Neural cell (in vitro differentiated cells): ENCODE data around the gene DLG2. TPM values are rescaled to one million over a fixed set of nuclear protein-coding genes. Genes with fewer than 3 reads are reported as not detected.

ENCODE experiments used
- H2AFZ ChIP-seq: fragments of 200-600, 300-800 bp; sonication (generic), shearing (Covaris generic); 2 replicates; pipeline ENCODE4 v1.6.0; 2014; ENCODE audit warnings: low read depth, mild to moderate bottlenecking, antibody characterized with exemption, low read length, moderate library complexity
- H3F3A ChIP-seq: fragments of 200-600 bp; shearing (Covaris generic); 2 replicates; pipeline ENCODE4 v1.6.1; 2016; ENCODE audit warnings: mild to moderate bottlenecking, moderate library complexity, mixed read lengths, antibody characterized with exemption, low read length; ENCODE audit not compliant: insufficient read depth, poor library complexity, severe bottlenecking
- H3K27ac ChIP-seq: fragments of 200-600, 300-800 bp; sonication (generic), shearing (Covaris generic); 2 replicates; pipeline ENCODE4 v1.5.1; 2014; ENCODE audit warnings: mild to moderate bottlenecking, low read length, moderate library complexity
- H3K27me3 ChIP-seq: fragments of 300-800, 200-600 bp; sonication (generic), shearing (Covaris generic); 2 replicates; pipeline ENCODE4 v1.6.0; 2014; ENCODE audit warnings: mild to moderate bottlenecking, low read depth, low read length, moderate library complexity; ENCODE audit not compliant: insufficient read depth
- H3K36me3 ChIP-seq: fragments of 300-800, 200-600 bp; sonication (generic), shearing (Covaris generic); 2 replicates; pipeline ENCODE4 v1.5.1; 2014; ENCODE audit warnings: mild to moderate bottlenecking, antibody characterized with exemption, low read length, moderate library complexity; ENCODE audit not compliant: insufficient read depth
- H3K4me2 ChIP-seq: fragments of 300-800, 200-600 bp; sonication (generic), shearing (Covaris generic); 2 replicates; pipeline ENCODE4 v1.6.0; 2014; ENCODE audit warnings: mild to moderate bottlenecking, low read length
- H3K4me3 ChIP-seq: fragments of 300-800, 200-600 bp; sonication (generic), shearing (Covaris generic); 2 replicates; pipeline ENCODE4 v1.5.1; 2014; ENCODE audit warnings: mild to moderate bottlenecking, low read length, moderate library complexity
- H3K79me2 ChIP-seq: fragments of 200-600 bp; shearing (Covaris generic); replicated peaks from 2 replicates; pipeline ENCODE4 v1.6.0; 2014; ENCODE audit warnings: mild to moderate bottlenecking, low read length, moderate library complexity; ENCODE audit not compliant: insufficient read depth
- H3K9ac ChIP-seq: fragments of 300-800, 200-600 bp; sonication (generic), shearing (Covaris generic); 2 replicates; pipeline ENCODE4 v1.6.1; 2016; ENCODE audit warnings: mild to moderate bottlenecking, low read length, mixed read lengths
- H3K9me2 ChIP-seq: fragments of 200-600 bp; shearing (Covaris generic); 2 replicates; pipeline ENCODE4 v1.6.1; 2016; ENCODE audit warnings: mild to moderate bottlenecking, low read length, mixed read lengths; ENCODE audit not compliant: insufficient read depth
- H3K9me3 ChIP-seq: fragments of 200-600, 300-800 bp; sonication (generic), shearing (Covaris generic); 2 replicates; pipeline ENCODE4 v1.6.1; 2016; ENCODE audit warnings: mild to moderate bottlenecking, mixed run types, low read length, moderate library complexity, mixed read lengths
- H4K20me1 ChIP-seq: fragments of 200-600 bp; shearing (Covaris generic); 2 replicates; pipeline ENCODE4 v1.6.1; 2016; ENCODE audit warnings: mild to moderate bottlenecking, mixed run types; ENCODE audit not compliant: insufficient read depth
- EP300 ChIP-seq: fragments of 450-650 bp; conservative IDR thresholded peaks from 2 replicates; pipeline ENCODE4 v1.6.1; 2014; ENCODE audit warnings: antibody characterized with exemption, mild to moderate bottlenecking, moderate library complexity; ENCODE audit not compliant: poor library complexity, severe bottlenecking
- MXI1 ChIP-seq: fragments of 450-650 bp; conservative IDR thresholded peaks from 2 replicates; pipeline ENCODE4 v1.6.1; 2014; ENCODE audit warnings: antibody characterized with exemption, mild to moderate bottlenecking; ENCODE audit not compliant: poor library complexity, severe bottlenecking
- POLR2AphosphoS5 ChIP-seq: IDR thresholded peaks from 2 replicates; pipeline ENCODE4 v1.6.1; 2012
- RAD21 ChIP-seq: fragments of 450-650 bp; conservative IDR thresholded peaks from 2 replicates; pipeline ENCODE4 v1.6.1; 2014; ENCODE audit warnings: antibody characterized with exemption, mild to moderate bottlenecking, moderate library complexity
- SMC3 ChIP-seq: fragments of 450-650 bp; conservative IDR thresholded peaks from 2 replicates; pipeline ENCODE4 v1.6.1; 2014; ENCODE audit warnings: antibody characterized with exemption, mild to moderate bottlenecking, moderate library complexity; ENCODE audit not compliant: poor library complexity
- TAF1 ChIP-seq: IDR thresholded peaks from 2 replicates; pipeline ENCODE4 v1.6.1; 2012; ENCODE audit warnings: low read depth
- polyA plus RNA-seq: library from polyadenylated mRNA; depleted of rRNA; stranded (reverse); fragments of >200 nt; gene quantifications from 2 replicates; pipeline ENCODE4 v1.2.3, GENCODE V29; 2014
- TF ChIP-seq, protein P1 (sequence below): IDR thresholded peaks from 2 replicates; pipeline ENCODE4 v1.6.1; 2012; ENCODE audit warnings: borderline replicate concordance
- TF ChIP-seq, protein P2 (sequence below): fragments of 450-650 bp; IDR thresholded peaks from 2 replicates; pipeline ENCODE4 v1.5.1; 2014; ENCODE audit warnings: antibody characterized with exemption, mild to moderate bottlenecking, moderate library complexity; ENCODE audit not compliant: poor library complexity, severe bottlenecking

Gene DLG2
- polyA plus RNA-seq, 1 donor from 2014 or later: 179 TPM

DNA sequence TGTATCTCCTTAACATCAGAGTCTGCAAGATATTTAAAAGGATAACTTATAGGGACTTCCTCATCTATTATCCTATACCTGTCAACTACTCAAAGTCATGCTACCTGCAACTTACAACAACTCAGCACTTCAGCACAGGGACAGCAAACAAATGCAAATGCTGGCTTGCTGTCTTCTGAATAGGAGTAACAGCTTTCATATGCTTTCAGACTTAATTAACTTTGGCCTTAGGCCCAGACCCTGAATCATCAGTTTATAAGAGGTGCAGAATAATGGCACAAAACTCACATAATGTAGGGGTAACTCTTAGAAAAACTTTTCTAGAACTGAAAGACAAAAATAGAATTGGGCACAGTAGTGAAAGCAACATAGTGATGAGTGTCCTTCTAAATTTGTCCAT, 953.4 kb downstream of the DLG2 start:
- Histone ChIP-seq H3K4me2 (no peak overlapping the region), H3K27me3 (no peaks in the 10 kb centered on the region), H3K4me3 (no peak overlapping the region), H4K20me1 (no peaks in the 10 kb centered on the region), H3K27ac (no peak overlapping the region), H3K79me2 (no peaks in the 10 kb centered on the region), H3F3A (no peaks in the 10 kb centered on the region), H3K9ac (no peak overlapping the region), H3K9me3 (no peaks in the 10 kb centered on the region), H3K36me3 (no peaks in the 10 kb centered on the region), H2AFZ (no peak overlapping the region), H3K9me2 (no peaks in the 10 kb centered on the region)
- no peak for TF ChIP-seq MXI1

DNA sequence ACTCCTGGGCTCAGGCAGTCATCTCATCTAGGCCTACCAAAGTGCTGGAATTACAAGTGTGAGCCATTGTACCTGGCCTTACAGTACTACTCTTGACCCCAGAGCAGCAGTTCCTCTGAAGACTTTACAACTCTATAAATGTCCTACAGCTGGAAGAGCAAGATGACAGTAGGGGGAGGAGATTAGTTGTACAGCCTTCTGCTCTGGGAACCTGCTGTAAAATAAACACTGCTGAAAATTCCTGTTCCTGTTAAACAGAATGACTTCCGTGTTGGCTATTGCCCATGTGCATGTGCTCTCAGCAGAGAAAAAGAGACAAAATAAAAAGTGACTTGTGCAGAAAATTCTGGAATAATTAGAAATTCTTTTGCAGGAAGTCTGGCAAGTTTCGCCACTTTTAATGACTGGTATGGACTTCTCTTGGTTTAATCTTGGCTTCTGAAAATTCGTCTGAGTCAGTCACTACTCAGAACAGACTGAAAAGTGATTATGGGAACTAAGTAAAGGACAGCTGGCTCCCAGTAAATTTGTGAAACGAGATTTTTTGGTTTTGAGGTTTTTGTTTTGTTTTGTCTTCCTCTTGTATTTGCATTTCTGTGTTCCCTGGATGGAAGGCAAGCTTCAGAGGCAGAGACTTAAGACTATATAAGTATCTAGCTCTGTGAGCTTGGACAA, 955.7 kb downstream of the DLG2 start:
- no peaks in the 10 kb centered on the region for H3K9me3 ChIP-seq
- no peak overlapping the region for H3K4me2 ChIP-seq
- H3K4me3 ChIP-seq: no peak overlapping the region
- TF ChIP-seq POLR2AphosphoS5: no peak
- no peak for TF ChIP-seq RAD21
- TF ChIP-seq SMC3: no peak
- TF ChIP-seq, protein P1, sequence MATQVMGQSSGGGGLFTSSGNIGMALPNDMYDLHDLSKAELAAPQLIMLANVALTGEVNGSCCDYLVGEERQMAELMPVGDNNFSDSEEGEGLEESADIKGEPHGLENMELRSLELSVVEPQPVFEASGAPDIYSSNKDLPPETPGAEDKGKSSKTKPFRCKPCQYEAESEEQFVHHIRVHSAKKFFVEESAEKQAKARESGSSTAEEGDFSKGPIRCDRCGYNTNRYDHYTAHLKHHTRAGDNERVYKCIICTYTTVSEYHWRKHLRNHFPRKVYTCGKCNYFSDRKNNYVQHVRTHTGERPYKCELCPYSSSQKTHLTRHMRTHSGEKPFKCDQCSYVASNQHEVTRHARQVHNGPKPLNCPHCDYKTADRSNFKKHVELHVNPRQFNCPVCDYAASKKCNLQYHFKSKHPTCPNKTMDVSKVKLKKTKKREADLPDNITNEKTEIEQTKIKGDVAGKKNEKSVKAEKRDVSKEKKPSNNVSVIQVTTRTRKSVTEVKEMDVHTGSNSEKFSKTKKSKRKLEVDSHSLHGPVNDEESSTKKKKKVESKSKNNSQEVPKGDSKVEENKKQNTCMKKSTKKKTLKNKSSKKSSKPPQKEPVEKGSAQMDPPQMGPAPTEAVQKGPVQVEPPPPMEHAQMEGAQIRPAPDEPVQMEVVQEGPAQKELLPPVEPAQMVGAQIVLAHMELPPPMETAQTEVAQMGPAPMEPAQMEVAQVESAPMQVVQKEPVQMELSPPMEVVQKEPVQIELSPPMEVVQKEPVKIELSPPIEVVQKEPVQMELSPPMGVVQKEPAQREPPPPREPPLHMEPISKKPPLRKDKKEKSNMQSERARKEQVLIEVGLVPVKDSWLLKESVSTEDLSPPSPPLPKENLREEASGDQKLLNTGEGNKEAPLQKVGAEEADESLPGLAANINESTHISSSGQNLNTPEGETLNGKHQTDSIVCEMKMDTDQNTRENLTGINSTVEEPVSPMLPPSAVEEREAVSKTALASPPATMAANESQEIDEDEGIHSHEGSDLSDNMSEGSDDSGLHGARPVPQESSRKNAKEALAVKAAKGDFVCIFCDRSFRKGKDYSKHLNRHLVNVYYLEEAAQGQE: no peak
- H3K9me2 ChIP-seq: no peaks in the 10 kb centered on the region
- no peak overlapping the region for H2AFZ ChIP-seq
- H4K20me1 ChIP-seq: no peaks in the 10 kb centered on the region
- no peaks in the 10 kb centered on the region for H3K27me3 ChIP-seq
- no peak overlapping the region for H3K9ac ChIP-seq
- H3K79me2 ChIP-seq: no peaks in the 10 kb centered on the region
- H3K27ac ChIP-seq: no peak overlapping the region
- no peaks in the 10 kb centered on the region for H3F3A ChIP-seq
- no peaks in the 10 kb centered on the region for H3K36me3 ChIP-seq

DNA sequence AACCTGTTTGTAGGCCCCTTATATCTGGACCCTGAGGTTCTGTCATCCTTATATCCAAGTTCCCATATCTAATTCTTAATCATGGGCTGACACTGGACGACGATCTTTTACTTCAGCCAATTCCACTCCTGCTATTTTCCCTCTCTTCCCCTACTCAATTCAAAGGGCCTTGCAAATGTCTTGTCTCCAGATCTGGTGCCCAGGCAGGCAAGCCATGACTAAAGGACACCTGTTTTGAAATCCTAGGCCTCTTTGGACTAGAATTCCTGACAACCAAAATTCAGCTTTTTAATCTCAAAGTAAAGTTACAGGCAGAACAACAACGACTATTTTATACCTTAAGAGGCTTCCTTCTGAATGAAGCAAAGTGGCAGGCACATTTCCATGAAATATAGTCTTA, 963.4 kb downstream of the DLG2 start:
- Histone ChIP-seq H3K9me2 (no peaks in the 10 kb centered on the region), H3K9me3 (no peaks in the 10 kb centered on the region), H3K4me2 (no peak overlapping the region), H3K4me3 (no peak overlapping the region), H3K27ac (no peak overlapping the region), H3K27me3 (no peaks in the 10 kb centered on the region), H2AFZ (no peak overlapping the region), H3F3A (no peaks in the 10 kb centered on the region), H4K20me1 (no peaks in the 10 kb centered on the region), H3K36me3 (no peaks in the 10 kb centered on the region), H3K9ac (no peak overlapping the region), H3K79me2 (no peaks in the 10 kb centered on the region)
- TF ChIP-seq SMC3: no peak
- TF ChIP-seq, protein P2, sequence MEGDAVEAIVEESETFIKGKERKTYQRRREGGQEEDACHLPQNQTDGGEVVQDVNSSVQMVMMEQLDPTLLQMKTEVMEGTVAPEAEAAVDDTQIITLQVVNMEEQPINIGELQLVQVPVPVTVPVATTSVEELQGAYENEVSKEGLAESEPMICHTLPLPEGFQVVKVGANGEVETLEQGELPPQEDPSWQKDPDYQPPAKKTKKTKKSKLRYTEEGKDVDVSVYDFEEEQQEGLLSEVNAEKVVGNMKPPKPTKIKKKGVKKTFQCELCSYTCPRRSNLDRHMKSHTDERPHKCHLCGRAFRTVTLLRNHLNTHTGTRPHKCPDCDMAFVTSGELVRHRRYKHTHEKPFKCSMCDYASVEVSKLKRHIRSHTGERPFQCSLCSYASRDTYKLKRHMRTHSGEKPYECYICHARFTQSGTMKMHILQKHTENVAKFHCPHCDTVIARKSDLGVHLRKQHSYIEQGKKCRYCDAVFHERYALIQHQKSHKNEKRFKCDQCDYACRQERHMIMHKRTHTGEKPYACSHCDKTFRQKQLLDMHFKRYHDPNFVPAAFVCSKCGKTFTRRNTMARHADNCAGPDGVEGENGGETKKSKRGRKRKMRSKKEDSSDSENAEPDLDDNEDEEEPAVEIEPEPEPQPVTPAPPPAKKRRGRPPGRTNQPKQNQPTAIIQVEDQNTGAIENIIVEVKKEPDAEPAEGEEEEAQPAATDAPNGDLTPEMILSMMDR: no peak
- TF ChIP-seq, protein P1: no peak
- no peak for TF ChIP-seq EP300
- no peak for TF ChIP-seq TAF1
- no peak for TF ChIP-seq RAD21
